GM19043 (cell line): ENCODE results near the gene THSD4.
"Not testable (repeated sequence)": the region's sequence is repeated elsewhere in the genome, so short reads cannot be mapped to it uniquely, and the experiment has no call there.

Source experiments
- ATAC-seq: cut with Tn5 transposase; IDR thresholded peaks from one replicate; pipeline ENCODE4 v1.9.1; 2021; ENCODE audit warnings: low read depth; ENCODE audit not compliant: unreplicated experiment

The THSD4 gene

GRCh38 chr15:71248386-71248785, 133.1 kb downstream of the THSD4 start:
- no peak for ATAC-seq

- no peak for ATAC-seq
Measured at GRCh38 chr15:71249986-71250385, 134.7 kb downstream of the THSD4 start.

- no peak for ATAC-seq
Measured at GRCh38 chr15:71250936-71251583, 135.8 kb downstream of the THSD4 start.

GRCh38 chr15:71251584-71252043, 136.3 kb downstream of the THSD4 start:
- no peak for ATAC-seq

- no peak for ATAC-seq
Measured at GRCh38 chr15:71252044-71252739, 136.9 kb downstream of the THSD4 start.

GRCh38 chr15:71252740-71253047, 137.4 kb downstream of the THSD4 start:
- ATAC-seq: no peak

GRCh38 chr15:71254491-71254890, 139.2 kb downstream of the THSD4 start:
- no peak for ATAC-seq

GRCh38 chr15:71256934-71257664, 141.8 kb downstream of the THSD4 start:
- no peak for ATAC-seq

- ATAC-seq: no peak
Measured at GRCh38 chr15:71259866-71260265, 144.6 kb downstream of the THSD4 start.

- ATAC-seq: no peak
Measured at GRCh38 chr15:71261418-71261817, 146.1 kb downstream of the THSD4 start.

- ATAC-seq: no peak
Measured at GRCh38 chr15:71261909-71262308, 146.6 kb downstream of the THSD4 start.

GRCh38 chr15:71262599-71262998, 147.3 kb downstream of the THSD4 start:
- ATAC-seq: no peak

- ATAC-seq: not testable (repeated sequence)
Measured at GRCh38 chr15:71265606-71266005, 150.3 kb downstream of the THSD4 start.

- ATAC-seq: no peak
Measured at GRCh38 chr15:71271327-71271726, 156.1 kb downstream of the THSD4 start.

- no peak for ATAC-seq
Measured at GRCh38 chr15:71272932-71273331, 157.7 kb downstream of the THSD4 start.

GRCh38 chr15:71273731-71274447, 158.6 kb downstream of the THSD4 start:
- no peak for ATAC-seq

GRCh38 chr15:71274448-71274798, 159.2 kb downstream of the THSD4 start:
- ATAC-seq: no peak

- no peak for ATAC-seq
Measured at GRCh38 chr15:71275098-71275497, 159.8 kb downstream of the THSD4 start.

GRCh38 chr15:71275566-71276335, 160.5 kb downstream of the THSD4 start:
- ATAC-seq: no peak

- no peak for ATAC-seq
Measured at GRCh38 chr15:71276336-71276665, 161.0 kb downstream of the THSD4 start.
